ENCODE results near the gene TPMT.
"Not testable (repeated sequence)": the region's sequence is repeated elsewhere in the genome, so short reads cannot be mapped to it uniquely, and the experiment has no call there.

Gene TPMT

DNA sequence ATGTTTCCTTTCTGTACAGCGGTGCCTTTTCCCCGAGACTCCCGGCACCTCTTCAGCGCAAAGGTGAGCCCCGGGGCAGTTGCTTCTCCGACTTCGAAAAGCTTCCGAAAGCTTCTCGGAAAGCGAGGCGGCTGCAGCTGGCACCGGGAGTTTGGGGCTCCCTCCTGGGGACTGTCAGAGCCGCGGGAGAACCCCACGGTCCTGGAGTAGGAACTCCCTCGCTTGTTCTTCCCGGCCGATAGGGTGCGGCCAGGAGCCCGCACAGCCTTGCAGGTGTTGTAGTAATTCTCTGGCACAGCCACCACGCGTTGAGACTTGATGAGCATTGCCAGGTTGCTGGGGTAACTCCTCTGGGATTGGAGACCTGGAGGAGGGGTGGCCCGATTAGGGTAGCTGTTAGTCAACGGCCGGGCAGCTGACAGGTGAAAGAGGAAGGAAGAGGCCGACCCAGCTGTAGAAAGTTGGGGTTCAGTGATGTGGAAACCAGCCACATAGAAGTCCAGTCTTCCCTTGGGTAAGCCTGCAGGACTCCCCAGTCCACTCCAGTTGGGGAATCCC is 1.1 kb upstream of the TPMT start:
- DNase-seq (ENCODE audit: low spot score), result peak; percentile 28

- peak; percentile 100 for DNase-seq (ENCODE audit: low spot score)
Measured at GRCh38 chr6:18155150-18155863, 430 bp upstream of the TPMT start, which contains the start of gene KDM1B. TSS of gene KDM1B (plus strand) at chr6:18155422. CDS start at chr6:18159896, 4,474 bp downstream.

GRCh38 chr6:18153311-18153703 is 1.6 kb downstream of the TPMT start:
- no peak for DNase-seq (ENCODE audit: low spot score)

DNA sequence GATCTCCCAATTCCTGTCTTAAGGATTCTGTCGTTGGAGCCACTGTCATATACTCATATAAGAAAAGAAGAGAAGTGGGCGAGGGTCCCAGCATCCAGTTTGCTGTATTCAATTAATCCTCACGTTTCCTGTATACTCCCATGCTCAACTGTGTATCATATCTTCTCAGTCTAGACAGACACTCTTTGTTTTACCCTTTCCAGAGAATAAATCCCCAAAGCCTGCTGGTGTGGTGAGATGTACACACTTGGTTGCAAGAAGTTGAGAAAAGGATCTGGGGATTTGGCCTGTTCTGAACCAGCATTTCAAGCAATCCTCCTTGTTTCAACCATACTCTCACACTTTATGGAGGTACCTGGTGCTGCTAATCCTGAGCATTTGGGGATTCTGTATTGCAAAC is 3.1 kb downstream of the TPMT start:
- peak; percentile 31 for DNase-seq (ENCODE audit: low spot score)

- not testable (repeated sequence) for DNase-seq (ENCODE audit: low spot score)
Measured at GRCh38 chr6:18151391-18151790, 3.5 kb downstream of the TPMT start.

DNA sequence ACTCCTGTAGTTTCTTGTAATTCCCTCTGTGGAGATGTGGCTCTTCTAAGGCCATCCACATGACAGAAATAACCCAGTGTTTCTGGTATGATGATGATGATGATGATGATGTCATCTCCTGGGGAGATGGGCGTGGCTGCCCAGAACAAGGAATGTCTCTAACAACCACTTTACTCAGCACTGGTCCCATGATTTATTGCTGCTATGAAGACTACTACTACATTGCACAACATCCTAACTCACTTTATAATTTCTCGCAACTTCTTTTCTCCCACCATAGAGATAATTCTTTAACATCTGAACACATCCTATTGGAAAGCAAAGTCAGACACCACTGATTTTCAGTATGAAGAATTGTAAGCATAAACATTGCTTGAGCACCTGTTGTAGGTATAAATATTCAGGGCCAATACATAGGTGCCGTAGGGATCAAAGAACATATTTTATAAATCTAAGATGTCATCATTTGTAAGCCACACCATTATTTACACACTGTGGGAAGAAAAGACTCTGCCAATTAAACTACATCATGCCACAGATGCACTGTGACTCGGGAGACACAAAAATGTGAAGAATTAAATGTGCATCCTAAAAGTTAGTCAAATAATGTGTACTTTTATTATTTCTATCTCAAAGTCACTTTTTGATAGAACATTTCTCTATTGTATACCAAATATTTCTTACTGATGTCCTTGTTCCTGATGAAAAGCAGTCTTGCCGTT is 6.4 kb downstream of the TPMT start:
- peak; percentile 60 for DNase-seq (ENCODE audit: low spot score)

GRCh38 chr6:18147616-18148015 is 7.3 kb downstream of the TPMT start:
- no peak for DNase-seq (ENCODE audit: low spot score)

DNA sequence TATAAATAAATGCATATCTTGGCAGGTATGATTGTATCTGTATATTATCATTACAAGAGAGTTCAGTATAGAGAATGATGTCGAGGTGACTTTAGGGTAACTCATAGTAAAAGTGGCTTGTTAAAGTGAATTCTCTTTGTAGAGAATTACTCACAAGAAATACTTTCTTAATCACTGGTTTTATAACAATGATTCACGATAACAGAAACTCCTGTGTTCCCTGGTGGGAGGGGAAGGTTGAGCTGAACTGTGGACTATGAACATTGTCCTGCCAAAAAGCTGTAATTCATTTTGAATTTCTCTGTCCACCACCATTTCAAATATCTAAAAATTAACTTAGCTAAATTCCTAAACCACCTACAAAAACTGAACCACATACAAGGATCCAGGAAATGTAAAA is 7.7 kb downstream of the TPMT start:
- DNase-seq (ENCODE audit: low spot score), result no peak

GRCh38 chr6:18142591-18142861 is 12.4 kb downstream of the TPMT start:
- no peak for DNase-seq (ENCODE audit: low spot score)

- DNase-seq (ENCODE audit: low spot score), result no peak
Measured at GRCh38 chr6:18141805-18142590, 12.9 kb downstream of the TPMT start.

- DNase-seq (ENCODE audit: low spot score), result no peak
Measured at GRCh38 chr6:18139935-18140621, 14.8 kb downstream of the TPMT start.

GRCh38 chr6:18138906-18139305 is 16.0 kb downstream of the TPMT start:
- DNase-seq (ENCODE audit: low spot score), result no peak

DNA sequence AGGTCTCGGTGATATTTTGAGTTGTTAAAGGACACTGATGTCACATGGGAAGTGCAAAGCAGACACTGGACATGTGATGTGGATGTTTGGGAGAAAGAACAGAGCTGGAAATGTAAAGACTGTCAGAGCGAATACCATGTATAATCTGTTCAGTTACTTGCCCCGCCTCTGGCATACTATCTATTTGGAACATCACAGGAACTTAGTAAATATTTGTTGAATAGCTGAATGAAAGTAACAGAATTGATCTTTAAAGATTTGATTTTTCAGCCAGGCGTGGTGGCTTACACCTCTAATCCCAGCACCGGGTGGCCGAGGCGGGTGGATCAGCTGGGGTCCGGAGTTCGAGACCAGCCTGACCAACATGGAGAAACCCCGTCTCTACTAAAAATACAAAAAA is 18.6 kb downstream of the TPMT start:
- DNase-seq (ENCODE audit: low spot score), result no peak

- no peak for DNase-seq (ENCODE audit: low spot score)
Measured at GRCh38 chr6:18135171-18135570, 19.7 kb downstream of the TPMT start.

- no peak for DNase-seq (ENCODE audit: low spot score)
Measured at GRCh38 chr6:18132346-18132745, 22.5 kb downstream of the TPMT start.

- DNase-seq (ENCODE audit: low spot score), result no peak
Measured at GRCh38 chr6:18126121-18126520, 28.8 kb downstream of the TPMT start.

GRCh38 chr6:18122128-18123093 is 32.5 kb downstream of the TPMT start, which contains the start of gene NHLRC1:
TSS of gene NHLRC1 (minus strand) at chr6:18122677. CDS start at chr6:18122606, 71 bp downstream.
- peak; percentile 40 for DNase-seq (ENCODE audit: low spot score)

GRCh38 chr6:18121580-18122127 is 33.2 kb downstream of the TPMT start:
- DNase-seq (ENCODE audit: low spot score), result no peak

DNA sequence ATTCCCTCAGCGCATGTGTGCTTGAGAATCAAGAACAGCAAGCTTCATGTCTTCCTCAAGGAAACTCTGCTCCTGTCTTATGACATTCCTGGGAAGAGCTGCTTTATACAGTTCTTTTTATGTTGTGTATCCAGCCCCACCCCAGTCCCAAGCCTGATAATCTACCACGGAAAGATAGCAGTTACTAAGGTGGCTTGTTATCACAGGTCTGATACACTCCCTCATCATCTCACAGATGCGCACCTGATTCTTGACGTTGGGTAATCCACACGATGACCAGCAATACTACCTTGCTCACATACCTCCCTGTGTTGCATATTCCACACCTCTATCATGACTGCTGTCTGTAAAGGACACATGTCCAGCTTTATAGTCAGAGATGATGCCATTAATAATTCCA is 35.6 kb downstream of the TPMT start:
- DNase-seq (ENCODE audit: low spot score), result no peak

DNA sequence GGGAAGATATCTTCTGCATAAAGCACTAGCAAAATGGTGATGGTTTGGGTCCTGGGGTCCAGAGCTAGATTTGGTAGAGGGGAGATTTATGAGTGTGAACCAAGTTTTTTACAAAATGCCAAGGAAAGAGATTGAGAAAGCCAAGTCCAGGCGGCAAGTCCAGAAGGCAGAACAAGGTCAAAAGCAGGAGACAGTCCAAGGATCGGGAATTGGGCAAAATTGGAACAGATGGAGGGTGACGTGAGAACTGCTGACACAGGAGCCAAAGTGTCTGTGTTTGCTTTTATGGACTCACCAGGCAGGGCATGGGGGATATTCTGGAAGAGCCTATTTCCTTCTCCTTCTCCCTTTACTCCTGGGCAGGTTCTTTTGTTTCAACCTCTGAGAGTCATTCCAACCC is 36.5 kb downstream of the TPMT start:
- DNase-seq (ENCODE audit: low spot score), result no peak

GRCh38 chr6:18117136-18117535 is 37.7 kb downstream of the TPMT start:
- DNase-seq (ENCODE audit: low spot score), result no peak
